ENCODE measurements around the gene ITPR3.

ITPR3 gene

GRCh38 chr6:33686981-33687975 lies 66.2 kb downstream of the ITPR3 start:
- no peak for DNase-seq

- DNase-seq, result no peak
These were observed 66.9 kb downstream of the ITPR3 start for GRCh38 chr6:33688006-33688405.

GRCh38 chr6:33688451-33689147 lies 67.5 kb downstream of the ITPR3 start:
- DNase-seq, result no peak

GRCh38 chr6:33689148-33689494 lies 68.0 kb downstream of the ITPR3 start:
- no peak for DNase-seq

- DNase-seq, result no peak
These were observed 68.8 kb downstream of the ITPR3 start for GRCh38 chr6:33689879-33690278.

- no peak for DNase-seq
These were observed 69.6 kb downstream of the ITPR3 start for GRCh38 chr6:33690766-33691165.

GRCh38 chr6:33691456-33692077 lies 70.4 kb downstream of the ITPR3 start:
- DNase-seq, result no peak

GRCh38 chr6:33692078-33692759 lies 71.1 kb downstream of the ITPR3 start:
- no peak for DNase-seq

GRCh38 chr6:33692760-33693158 lies 71.6 kb downstream of the ITPR3 start:
- DNase-seq, result no peak

- no peak for DNase-seq
These were observed 72.3 kb downstream of the ITPR3 start for GRCh38 chr6:33693186-33694105.

- DNase-seq, result no peak
These were observed 73.3 kb downstream of the ITPR3 start for GRCh38 chr6:33694401-33694931.

- no peak for DNase-seq
These were observed 73.9 kb downstream of the ITPR3 start for GRCh38 chr6:33694977-33695376.

- no peak for DNase-seq
These were observed 74.3 kb downstream of the ITPR3 start for GRCh38 chr6:33695451-33695887.

- DNase-seq, result no peak
These were observed 75.0 kb downstream of the ITPR3 start for GRCh38 chr6:33696076-33696475.

GRCh38 chr6:33696548-33697518 lies 75.7 kb downstream of the ITPR3 start:
- DNase-seq, result no peak

- no peak for DNase-seq
These were observed 76.7 kb downstream of the ITPR3 start for GRCh38 chr6:33697845-33698244.

- DNase-seq, result no peak
These were observed 77.4 kb downstream of the ITPR3 start for GRCh38 chr6:33698494-33698893.

- DNase-seq, result no peak
These were observed 78.0 kb downstream of the ITPR3 start for GRCh38 chr6:33699131-33699530.

- no peak for DNase-seq
These were observed 78.6 kb downstream of the ITPR3 start for GRCh38 chr6:33699739-33700138.
